HG03139 (cell line): Measurements from ENCODE around the gene ATP10A.
"Not testable (repeated sequence)": the region's sequence is repeated elsewhere in the genome, so short reads cannot be mapped to it uniquely, and the experiment has no call there.

Source experiments
- ATAC-seq: cut with Tn5 transposase; IDR thresholded peaks from one replicate; pipeline ENCODE4 v1.9.1; 2021; ENCODE audit not compliant: unreplicated experiment

ATP10A gene

GRCh38 chr15:25667829-25668228 lies 195.3 kb downstream of the ATP10A start:
- ATAC-seq, result no peak

GRCh38 chr15:25665913-25666312 lies 197.2 kb downstream of the ATP10A start:
- ATAC-seq, result no peak

- no peak for ATAC-seq
Measured at GRCh38 chr15:25664761-25665160, 198.4 kb downstream of the ATP10A start.

- no peak for ATAC-seq
Measured at GRCh38 chr15:25663515-25663914, 199.6 kb downstream of the ATP10A start.

DNA sequence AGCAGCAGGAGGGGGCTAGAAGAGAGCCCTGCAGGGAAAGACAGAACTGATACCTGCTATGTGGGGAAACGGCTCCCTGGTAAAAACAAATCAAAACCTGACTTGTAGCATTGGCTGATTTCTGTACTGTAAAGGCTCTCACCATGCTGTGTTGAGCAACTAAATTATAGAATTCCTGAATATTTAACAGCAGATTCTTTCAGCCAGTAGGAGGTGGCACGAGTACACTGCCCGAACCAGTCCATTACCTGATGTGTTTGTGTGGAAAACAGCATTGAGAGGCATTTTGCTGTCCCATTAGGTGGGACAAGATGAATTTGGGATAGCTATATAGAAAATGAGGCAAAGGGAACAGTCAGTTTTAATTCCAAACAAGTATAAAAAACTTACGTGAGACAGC lies 201.2 kb downstream of the ATP10A start:
- ATAC-seq, result no peak

DNA sequence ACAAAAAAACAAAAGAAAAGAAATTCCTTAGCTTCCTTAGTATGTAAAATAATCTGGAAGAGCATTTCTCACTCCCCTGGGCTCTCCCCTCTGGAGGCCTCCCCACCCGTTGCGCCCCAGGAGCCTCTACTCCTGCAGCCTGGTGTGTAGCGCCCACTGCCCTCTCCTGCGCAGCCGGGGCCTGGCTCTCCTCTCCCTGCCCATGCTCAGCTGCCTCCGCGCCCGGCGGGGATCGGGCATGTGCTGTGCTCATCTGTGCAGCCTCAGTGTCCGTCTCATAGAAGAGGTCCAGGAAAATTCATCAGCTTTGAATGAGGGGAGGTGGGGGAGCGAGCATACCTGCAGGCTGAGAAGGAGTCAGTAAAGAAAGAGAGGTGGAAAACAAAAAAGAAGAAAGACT lies 203.9 kb downstream of the ATP10A start:
- ATAC-seq, result no peak

DNA sequence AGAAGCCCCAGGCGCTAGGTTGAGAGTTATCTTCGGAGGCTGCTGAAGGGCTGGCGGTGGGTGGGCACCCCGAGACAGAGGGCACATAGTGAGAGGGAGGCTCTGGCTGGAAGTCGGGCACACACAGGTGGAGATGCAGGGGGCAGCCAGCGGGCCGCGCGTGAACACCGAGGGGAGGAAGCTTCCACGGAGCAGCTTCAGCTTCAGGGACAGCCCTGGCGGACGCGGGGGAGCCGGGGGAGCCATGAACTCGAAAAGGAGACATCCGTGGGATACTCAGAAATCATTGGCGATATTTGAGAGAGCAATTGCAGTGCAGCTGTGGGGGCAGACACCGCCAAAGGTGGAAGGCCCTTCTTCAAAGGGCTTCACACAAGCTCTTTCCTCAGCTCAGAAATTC lies 204.6 kb downstream of the ATP10A start:
- no peak for ATAC-seq

DNA sequence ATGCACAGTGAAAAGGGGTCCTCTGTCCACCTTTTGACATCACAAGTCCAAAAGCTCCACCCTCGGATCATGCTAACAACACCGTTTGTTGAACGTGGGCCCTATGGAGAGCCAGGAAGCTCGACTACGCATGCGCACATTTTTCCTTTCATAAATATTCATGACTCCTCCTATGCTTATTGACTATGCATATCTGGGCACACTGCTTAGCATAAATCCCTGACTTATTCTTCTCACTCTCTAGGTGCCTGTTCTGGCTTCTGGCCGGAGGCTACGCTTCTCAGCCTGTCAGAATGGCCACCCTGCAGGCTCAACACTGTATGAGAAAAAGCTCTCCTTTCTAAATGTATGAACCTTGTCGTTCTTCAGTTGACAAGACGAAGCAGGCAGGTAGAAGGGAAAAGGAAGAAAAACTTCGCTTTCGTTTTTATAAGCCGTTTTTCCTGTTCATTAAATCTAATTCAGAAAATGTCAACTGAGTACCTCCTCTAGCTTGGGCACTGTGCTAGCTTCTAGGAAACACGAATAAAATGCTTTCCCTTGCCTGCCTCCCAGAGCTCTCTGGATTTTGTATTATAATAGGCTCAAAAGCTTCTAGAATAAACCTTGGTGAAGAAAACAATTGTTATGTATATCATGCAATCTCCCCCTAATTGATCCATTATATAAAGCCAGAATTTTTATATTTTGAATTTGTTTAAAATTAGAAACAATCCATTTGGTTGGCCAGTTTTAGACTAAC lies 207.7 kb downstream of the ATP10A start:
- ATAC-seq, result no peak

DNA sequence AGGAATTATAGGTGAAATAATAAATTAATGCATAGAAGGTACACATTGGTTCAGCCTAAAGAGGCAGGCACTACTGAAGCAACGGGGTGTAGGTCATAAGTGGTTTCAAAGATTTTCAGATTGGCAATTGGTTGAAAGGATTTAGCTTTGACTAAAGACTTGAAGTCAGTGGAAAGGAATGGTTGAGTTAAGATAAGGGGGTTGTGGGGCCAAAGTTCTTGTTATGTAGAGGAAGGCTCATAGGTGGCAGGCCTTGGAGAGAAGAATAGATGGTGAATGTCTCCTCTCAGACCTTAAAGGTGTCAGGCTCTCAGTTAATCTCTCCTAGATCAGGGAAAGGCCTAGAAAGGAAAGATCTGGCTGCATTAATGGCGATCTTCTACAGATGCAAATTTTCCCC lies 209.8 kb downstream of the ATP10A start:
- no peak for ATAC-seq

GRCh38 chr15:25652704-25653103 lies 210.4 kb downstream of the ATP10A start:
- no peak for ATAC-seq

DNA sequence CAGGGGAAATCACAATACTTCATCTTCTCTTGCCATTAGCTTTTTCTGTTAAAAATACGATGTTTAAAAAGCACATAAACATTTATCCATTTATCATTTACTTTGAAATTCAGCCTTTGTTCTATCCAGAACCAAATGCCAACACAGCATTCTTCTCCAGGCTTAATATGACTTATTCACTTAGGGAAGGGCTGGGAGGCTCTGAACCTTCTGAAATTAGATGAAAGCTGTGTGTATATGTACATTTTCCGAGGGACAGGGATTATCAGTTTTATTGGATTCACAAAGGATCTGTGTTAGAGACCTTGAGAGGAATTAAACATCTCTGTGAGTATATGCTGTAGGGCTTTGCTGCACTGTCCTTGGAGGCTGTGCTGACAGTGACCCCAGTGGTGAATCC lies 213.7 kb downstream of the ATP10A start:
- ATAC-seq, result no peak

DNA sequence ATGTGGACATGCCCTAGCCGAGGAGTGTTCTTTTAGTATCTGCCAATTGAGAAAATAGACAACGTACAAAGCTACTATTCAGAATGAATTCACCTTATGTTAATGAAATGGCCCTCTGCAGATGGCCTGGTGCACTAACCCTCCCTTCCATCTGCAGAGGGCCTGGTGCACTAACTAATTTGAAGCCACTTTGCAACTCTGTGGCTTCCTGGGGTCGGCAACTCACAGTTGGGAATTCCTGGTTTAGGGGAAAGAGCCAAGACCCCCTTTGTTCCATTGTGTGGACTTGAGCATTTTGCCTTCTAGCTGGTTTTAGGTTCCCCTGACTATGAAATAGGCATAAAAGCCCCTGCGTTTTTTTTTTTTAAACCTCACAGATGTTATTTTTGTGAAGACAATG lies 220.0 kb downstream of the ATP10A start:
- no peak for ATAC-seq

- no peak for ATAC-seq
Measured at GRCh38 chr15:25641762-25642161, 221.4 kb downstream of the ATP10A start.

DNA sequence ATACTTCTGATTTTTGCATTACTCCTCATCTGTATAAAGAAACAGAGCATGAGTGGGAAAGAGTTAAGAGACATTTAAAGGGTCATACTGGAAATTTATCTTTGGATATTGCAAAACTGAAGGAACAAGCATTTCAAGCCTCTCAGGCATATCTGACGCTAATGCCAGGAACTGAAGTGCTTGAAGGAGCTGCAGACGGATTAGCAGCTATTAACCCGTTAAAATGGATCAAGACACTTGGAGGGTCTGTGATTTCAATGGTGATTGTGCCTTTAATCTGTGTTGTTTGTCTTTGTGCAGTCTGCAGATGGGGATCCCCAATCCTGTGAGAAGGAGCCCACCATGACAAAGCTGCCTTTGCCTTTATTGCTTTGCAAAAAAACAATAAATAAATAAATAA lies 221.8 kb downstream of the ATP10A start:
- ATAC-seq, result no peak

- ATAC-seq, result not testable (repeated sequence)
Measured at GRCh38 chr15:25640959-25641358, 222.2 kb downstream of the ATP10A start.

GRCh38 chr15:25640381-25640780 lies 222.7 kb downstream of the ATP10A start:
- ATAC-seq, result no peak

GRCh38 chr15:25636486-25636885 lies 226.6 kb downstream of the ATP10A start:
- ATAC-seq, result not testable (repeated sequence)

- no peak for ATAC-seq
Measured at GRCh38 chr15:25635191-25635590, 227.9 kb downstream of the ATP10A start.

DNA sequence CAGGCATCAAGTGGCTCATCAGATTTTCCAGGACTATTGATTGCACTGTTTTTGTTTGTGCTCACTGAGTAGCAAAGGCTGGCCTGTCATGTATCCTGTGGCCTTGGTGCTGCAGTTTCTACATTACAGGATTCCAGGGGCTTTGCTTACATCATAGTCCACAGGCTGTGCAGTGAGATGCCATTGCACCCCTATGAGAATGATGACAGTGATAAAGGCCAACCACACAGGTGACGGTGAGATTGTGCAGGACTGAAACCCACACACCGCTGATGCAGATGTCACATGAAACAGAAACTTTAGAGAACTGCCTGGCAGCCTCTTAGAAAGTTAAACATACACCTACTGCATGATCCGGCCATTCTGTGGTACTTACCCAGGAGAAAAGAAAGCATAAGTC lies 229.3 kb downstream of the ATP10A start:
- ATAC-seq, result no peak

DNA sequence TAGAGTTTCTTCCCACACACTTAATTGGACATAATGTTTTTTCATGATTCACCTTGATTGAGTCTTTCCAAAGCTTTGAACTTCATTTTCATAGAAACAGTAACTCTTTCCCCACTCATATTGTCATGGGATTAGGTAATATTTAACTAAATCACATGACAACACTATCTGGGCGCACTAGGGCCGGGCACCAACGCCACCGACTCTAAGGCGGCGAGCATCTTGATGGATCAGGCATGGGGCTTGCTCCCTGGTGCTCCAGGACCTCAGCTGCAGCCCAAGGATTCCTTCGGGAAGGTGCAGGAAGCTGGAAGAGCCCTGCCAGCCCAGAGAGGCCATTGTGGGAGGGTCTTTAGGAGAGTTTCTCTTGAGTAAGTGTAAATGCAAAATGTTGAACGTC lies 231.2 kb downstream of the ATP10A start:
- ATAC-seq, result no peak
